Activated CD4-positive, alpha-beta T cell treated with anti-CD3 and anti-CD28 coated beads, Interleukin-2, Interleukin-4, amounts not matched to agents 100 ng/mL and 50 ng/mL, durations not matched to agents 16 hours and 8 hours (primary cell): ENCODE measurements around the gene IFITM10.
A peak's percentile ranks its signal among the peaks of the same experiment; 100 is the strongest.

Source experiments
- DNase-seq: peaks from one replicate; pipeline ENCODE4 v3.0.0-alpha.2; 2020; ENCODE audit warnings: low spot score

Gene IFITM10

GRCh38 chr11:1763796-1764661 lies 13.6 kb upstream of the IFITM10 start, which contains the start of gene CTSD:
Gene CTSD, minus strand, starts transcription at chr11:1763927. Its CDS starts 68 bp downstream, at chr11:1763859.
- peak; percentile 91 for DNase-seq

DNA sequence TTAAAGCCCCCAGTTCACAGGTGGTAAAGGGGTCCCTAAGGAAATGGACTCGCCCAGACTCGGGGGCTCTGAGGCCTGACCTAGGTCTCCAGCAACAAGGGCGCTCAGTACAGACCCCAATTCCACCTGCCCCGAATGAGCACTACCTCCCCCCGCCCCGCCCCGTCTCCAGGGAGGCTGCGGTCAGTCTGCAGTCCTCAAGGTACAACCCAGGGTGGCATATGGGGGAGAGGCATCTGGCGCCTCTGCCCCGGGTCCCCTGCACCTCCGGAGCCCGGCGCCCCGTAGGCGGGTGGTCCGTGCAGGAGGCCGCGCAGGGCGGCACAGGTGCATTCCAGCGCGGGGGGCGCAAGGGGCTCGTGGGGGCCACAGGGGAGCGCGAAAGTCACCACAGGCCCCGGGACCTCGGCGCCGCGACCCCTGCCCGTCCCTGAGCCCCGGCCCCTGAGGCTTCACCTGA lies 13.0 kb upstream of the IFITM10 start:
- DNase-seq, result no peak

GRCh38 chr11:1762537-1763302 lies 12.3 kb upstream of the IFITM10 start:
- no peak for DNase-seq

DNA sequence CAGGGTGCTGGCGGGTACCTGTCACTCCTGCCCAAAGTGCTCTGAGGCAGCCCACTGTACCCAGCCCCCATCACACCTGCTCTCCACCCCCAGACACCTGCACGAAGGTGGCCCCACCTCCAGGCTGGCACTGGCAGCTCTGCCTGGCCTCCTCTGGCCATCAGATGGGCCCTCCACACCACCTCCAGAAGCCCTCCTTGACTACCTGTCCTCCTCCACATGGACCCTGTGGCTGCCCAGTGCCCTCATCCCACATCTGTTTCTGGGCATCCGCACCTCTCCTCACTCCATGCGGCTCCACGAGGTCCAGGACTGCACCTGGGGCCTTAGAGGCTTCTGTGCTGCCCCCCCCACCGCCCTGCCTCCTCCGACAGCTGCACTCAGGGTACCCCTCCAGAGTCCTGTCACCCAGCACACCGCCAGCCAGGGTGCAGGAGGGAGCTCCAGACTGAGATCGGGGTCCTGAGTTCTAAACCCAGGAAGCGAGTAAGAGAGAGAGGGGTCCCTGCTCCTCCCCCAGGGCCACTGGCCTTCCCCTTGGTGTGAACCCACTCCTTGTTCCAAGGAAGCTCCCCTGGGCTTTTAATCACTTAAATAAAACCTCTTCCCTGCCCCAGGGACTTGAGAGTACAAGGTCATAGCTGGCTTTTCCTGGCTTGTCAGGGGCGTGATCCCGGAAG lies 11.6 kb upstream of the IFITM10 start:
- no peak for DNase-seq

GRCh38 chr11:1761110-1761856 lies 10.9 kb upstream of the IFITM10 start:
- no peak for DNase-seq

- DNase-seq, result no peak
Observed at GRCh38 chr11:1760351-1761109, 10.1 kb upstream of the IFITM10 start.

- no peak for DNase-seq
Observed at GRCh38 chr11:1759851-1760220, 9.4 kb upstream of the IFITM10 start.

GRCh38 chr11:1759151-1759850 lies 8.9 kb upstream of the IFITM10 start:
- no peak for DNase-seq

DNA sequence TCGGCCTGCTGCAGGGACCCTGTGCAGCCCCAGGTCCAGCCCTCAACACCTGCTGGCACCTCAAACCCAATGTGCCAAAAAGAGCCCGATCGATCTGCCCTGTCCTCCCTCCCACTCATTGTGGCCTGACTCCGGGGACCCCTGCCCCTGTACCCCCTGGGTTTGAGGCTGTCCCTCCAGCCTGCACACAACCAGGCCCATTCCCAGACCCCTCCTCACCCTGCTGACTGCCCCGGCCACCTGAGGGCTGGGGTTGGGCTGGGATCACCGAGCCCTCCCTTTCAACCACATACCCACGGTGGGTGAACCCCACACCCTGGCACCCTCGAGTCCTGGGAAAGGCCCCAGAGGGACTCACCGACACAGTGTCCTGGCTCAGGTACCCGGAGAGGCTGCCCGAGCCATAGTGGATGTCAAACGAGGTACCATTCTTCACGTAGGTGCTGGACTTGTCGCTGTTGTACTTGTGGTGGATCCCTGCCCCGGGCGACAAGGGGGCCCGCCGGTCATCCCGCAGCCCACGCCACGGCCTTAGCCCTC lies 8.3 kb upstream of the IFITM10 start:
- DNase-seq, result no peak

- peak; percentile 63 for DNase-seq
Observed at GRCh38 chr11:1757861-1758610, 7.6 kb upstream of the IFITM10 start.

DNA sequence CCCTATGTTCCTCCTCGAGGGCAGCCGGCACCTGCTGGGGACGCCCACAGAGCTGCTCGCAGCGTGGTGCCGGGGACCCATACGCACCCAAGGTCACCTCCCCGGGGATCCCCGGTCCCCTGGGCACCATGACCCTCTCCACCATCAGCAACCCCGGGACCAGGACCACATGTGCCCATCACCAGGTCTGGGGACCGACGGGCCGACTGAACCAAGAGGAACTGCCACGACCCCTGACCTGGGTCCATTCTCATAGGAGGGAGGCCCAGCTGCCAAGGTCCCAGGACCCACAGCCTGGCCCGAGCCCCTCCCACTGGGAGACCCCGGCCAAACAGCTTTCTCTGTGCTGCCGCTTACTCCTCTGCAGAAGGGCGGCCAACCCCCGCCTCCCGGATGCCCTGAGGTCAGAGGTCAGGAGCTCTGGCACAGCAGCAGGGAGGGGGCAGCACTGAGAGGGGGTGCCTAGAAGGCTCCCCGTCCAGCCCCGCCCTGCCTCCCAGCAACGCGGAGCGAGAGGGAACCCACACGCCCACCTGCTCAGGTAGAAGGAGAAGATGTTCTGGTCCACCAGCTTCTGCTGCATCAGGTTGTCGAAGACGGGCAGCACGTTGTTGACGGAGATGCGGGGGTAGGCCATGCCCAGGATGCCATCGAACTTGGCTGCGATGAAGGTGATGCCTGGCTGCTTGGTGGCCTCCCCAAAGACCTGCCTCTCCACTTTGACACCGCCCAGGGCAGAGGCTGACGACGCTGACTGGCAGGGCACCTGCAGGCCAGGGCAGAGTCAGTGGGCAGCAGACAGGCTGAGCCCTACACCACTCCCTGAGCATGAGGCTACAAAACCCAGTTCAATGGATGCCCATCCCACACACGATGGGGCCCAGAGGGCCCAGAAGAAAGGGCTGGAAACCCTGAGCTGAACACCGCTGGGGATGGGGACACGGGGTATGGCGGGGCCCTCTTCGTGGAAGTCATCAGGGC lies 6.7 kb upstream of the IFITM10 start:
- DNase-seq, result no peak

DNA sequence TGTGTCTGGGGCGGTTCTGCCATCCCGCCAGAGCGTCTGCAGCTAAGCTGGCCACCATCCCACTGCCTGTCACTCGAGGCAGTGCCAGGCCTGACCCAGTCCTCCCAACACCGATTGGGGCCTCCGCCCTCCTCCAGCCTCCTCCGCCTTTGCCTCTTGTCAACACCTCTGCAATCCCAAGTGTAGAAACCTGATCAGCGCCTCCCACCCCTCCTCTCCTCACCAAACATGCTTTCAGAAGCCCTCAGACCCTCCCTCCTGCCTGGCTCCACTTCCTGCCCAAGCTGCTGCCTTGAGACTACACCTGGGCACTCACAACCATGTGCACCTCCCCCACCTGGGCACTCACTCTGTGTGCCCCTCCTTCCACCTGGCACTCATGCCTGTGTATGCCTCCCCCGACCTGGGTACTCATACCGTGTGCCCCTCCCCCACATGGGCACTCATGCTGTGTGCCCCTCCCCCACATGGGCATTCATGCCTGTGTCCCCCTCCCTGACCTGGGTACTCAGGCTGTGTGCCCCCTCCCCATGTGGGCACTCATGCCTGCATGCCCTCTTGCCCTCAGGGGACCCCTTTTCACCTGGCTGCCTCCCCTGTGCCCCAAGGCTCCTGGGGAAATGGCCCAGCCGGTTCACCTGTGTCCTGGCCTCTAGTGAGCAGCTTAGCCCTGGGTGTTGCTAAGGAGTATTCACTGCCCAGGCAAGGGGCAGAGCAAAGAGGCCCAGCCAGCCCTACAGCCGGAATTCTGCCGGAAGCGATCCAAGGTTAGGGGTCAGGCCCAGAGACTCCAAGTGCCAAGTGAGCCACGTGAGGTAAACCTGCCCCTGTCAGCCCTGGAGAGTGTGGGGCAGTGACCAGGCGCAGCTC lies 5.5 kb upstream of the IFITM10 start:
- no peak for DNase-seq

DNA sequence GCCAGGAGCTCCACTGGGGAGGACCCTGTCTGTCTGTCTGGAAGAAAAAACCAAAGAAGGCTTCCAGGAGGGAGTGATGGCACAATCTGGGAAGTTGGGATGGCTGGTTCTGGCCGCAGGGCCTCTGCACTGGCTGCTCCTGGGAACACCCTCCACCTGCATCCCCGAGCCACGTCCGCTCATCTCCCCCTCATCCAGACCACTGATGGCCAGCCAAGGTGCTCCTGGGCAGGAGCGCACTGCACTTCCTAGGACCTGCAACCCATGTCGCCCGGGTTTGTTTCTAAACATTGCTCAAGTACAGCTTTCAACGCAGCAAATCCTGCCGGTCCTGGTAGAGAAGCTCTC lies 4.9 kb upstream of the IFITM10 start:
- DNase-seq, result no peak

DNA sequence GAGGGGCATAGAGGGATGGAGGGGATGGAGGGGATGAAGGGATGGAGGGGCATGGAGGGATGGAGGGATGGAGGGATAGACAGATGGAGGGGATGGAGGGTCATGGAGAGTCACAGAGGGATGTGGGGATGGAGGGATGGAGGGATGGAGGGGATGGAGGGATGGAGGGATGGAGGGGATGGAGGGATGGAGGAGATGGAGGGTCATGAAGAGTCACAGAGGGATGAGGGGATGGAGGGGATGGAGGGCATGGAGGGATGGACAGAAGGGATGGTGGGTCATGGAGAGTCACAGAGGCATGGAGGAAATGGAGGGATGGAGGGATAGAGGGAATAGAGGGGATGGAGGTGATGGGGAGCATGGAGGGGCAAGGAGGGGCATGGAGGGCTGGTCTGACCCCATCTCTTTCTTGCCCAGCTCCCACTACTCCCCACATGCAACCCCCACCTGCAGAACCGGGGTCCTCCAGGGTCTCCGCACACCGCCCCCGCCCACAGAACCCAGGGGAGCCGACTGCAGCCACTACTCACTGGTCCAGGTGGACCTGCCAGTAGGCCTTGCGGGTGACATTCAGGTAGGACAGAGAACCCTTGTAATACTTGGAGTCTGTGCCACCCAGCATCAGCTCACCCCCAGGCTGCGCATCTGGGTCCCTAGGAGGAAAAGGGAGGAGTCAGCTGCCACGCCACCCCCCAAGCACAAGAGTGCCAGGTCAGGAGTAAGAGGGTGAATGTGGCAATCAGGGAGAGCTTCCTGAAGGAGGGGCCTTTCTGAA lies 4.2 kb upstream of the IFITM10 start:
- DNase-seq, result no peak

GRCh38 chr11:1753929-1754305 lies 3.5 kb upstream of the IFITM10 start:
- DNase-seq, result no peak

DNA sequence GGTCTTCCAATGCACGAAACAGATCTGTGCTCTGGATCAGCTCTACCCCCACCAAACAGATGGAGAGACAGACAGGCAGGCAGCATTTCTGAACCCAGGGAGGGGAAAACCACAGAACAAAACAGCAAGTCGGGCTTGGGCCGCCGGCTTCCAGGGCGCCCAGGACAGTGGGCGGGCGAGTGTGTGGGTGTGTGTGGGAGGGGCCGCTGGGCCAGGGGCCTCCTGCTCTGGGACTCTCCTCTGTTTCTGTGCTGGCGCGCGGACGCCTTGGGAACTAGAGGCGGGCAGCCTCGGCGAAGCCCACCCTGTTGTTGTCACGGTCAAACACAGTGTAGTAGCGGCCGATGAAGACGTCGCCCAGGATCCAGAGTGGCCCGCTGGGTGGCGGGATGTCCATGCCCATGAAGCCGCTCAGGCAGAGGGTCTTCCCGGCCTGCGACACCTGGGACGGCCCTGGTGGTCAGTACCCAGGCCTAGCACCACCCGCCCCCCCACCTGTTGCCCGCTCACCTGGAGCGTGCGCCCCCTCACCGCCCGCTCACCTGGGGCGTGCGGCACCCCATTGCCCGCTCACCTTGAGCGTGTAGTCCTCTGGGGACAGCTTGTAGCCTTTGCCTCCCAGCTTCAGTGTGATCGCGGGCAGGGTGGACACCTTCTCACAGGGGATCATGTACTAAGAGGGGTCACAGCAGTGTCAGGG lies 3.0 kb upstream of the IFITM10 start:
- no peak for DNase-seq
